ENCODE results near the gene EIF4B. TPM values are rescaled to one million over a fixed set of nuclear protein-coding genes. Genes with fewer than 3 reads are reported as not detected.

Gene EIF4B
- total and polyA plus RNA-seq, 4 experiments from 2014 or later = 74.2 to 777 (median 424) TPM

DNA sequence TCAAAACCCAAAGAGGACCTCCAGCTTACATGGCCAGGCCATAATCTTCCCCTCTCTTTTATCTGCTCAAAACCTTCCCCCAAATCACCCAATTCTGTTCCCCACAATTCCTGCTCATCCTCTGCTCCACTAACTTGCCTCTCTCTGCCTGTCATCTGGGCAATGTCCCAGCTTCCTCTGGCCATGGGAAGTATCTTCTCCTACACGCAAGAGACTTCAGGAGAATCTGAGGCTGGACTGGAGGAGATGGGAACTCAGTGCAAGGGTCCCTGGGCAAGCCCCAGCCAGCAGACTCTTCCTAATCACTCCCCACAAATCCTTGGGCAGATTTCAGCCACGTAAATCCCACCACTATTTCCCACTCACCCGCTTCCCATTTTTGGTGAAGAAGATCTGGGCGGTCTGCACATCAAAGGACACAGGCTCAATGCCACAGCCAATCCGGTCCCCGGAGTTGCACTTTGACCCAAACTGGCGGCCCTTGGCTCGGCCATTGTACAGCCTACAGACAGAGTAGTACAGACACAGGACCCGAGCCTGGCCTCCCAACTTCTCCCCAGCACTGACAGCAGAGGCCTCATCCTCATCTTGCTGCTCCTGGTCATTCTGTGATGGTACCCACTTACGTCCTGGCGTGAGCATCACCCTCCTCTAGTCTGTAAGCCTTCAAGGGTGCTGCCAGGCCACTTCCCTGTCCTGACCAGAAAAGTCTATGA lies 68.2 kb downstream of the EIF4B start:
- Histone ChIP-seq H3K27me3 (ENCODE audit: insufficient read depth, low read length) (no peaks in the 10 kb centered on the region), H3K36me3 (ENCODE audit: insufficient read depth, low read length) (peaks cover 59% of the 10 kb centered on the region), H3K27ac (ENCODE audit: low read depth, low read length) (no peak overlapping the region), H3K4me3 (ENCODE audit: low read length in 2 of 2) (no peak overlapping the region), H3K4me1 (ENCODE audit: insufficient read depth, low read length) (peaks cover 29% of the 10 kb centered on the region), H3K9me3 (ENCODE audit: control insufficient read depth in 1 of 2, low read length in 2 of 2) (no peaks in the 10 kb centered on the region)
- CTCF ChIA-PET (ENCODE audit: partially characterized antibody) = interaction anchor here (1.3 to 27.0 kb wide), 3 partner anchors 9 to 22 kb away, joined by 3 to 511 read pairs (median 74); partner anchors contain the start of genes IGFBP6 and SOAT2
- no peaks in the 10 kb centered on the region for H3K9me3 Mint-ChIP-seq
- intact Hi-C loops (cut with micrococcal nuclease) = no loop called here
- no peak overlapping the region for H3K4me3 Mint-ChIP-seq
- H3K36me3 Mint-ChIP-seq = peaks cover 29 to 74% of the 10 kb centered on the region in 2 donors
- POLR2A ChIA-PET (ENCODE audit: partially characterized antibody) = interaction anchor here (0.6 to 1.6 kb wide), 2 partner anchors 9 to 424 kb away, joined by 3 to 4 read pairs; no protein-coding TSS in a partner anchor
- H3K27ac Mint-ChIP-seq = no peak overlapping the region
- H3K4me1 Mint-ChIP-seq = peaks cover 23 to 60% (median 47%) of the 10 kb centered on the region in 4 donors
- peak in 1 of 5 donors; percentile 33 for DNase-seq
- H3K27me3 Mint-ChIP-seq = no peaks in the 10 kb centered on the region

DNA sequence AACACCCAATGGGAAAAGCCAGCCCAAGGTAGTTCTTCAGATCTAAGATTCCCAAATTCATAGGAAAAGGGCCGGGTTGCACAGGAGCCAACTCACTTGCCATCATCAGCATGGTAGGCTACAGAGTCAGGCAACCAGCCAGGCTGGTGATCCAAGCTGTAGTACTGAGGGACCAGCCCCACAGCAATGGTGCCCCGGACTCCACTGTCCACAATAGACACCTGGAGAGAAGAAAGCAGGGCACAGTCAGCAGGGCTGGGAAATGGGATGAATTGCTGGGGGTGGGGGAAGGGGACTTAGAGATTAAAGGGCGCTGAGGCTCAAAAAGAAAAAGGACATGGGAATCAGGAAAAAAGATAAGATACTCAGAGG lies 68.7 kb downstream of the EIF4B start:
- Mint-ChIP-seq H3K9me3 (no peaks in the 10 kb centered on the region), H3K4me1 (peaks cover 26 to 64% (median 52%) of the 10 kb centered on the region in 4 donors), H3K36me3 (peaks cover 29 to 69% of the 10 kb centered on the region in 2 donors), H3K4me3 (peak overlapping the region in 1 of 8 donors; percentile 7), H3K27me3 (no peaks in the 10 kb centered on the region), H3K27ac (peak overlapping the region in 3 of 7 donors; percentile 23 to 56 (median 53))
- DNase-seq = no peak
- Histone ChIP-seq H3K4me1 (ENCODE audit: insufficient read depth, low read length) (peaks cover 32% of the 10 kb centered on the region), H3K4me3 (ENCODE audit: low read length in 2 of 2) (no peak overlapping the region), H3K27ac (ENCODE audit: low read depth, low read length) (no peak overlapping the region), H3K27me3 (ENCODE audit: insufficient read depth, low read length) (no peaks in the 10 kb centered on the region), H3K9me3 (ENCODE audit: control insufficient read depth in 1 of 2, low read length in 2 of 2) (no peaks in the 10 kb centered on the region), H3K36me3 (ENCODE audit: insufficient read depth, low read length) (peaks cover 55% of the 10 kb centered on the region)
- CTCF ChIA-PET (ENCODE audit: partially characterized antibody) = interaction anchor here (7.3 to 27.0 kb wide), 2 partner anchors 9 to 22 kb away, joined by 74 to 511 read pairs; partner anchors contain the start of genes IGFBP6 and SOAT2
- intact Hi-C loops (cut with micrococcal nuclease) = no loop called here
- POLR2A ChIA-PET (ENCODE audit: partially characterized antibody) = interaction anchor here (1.6 kb wide), 1 partner anchor 9 kb away, joined by 4 read pairs; no protein-coding TSS in a partner anchor

DNA sequence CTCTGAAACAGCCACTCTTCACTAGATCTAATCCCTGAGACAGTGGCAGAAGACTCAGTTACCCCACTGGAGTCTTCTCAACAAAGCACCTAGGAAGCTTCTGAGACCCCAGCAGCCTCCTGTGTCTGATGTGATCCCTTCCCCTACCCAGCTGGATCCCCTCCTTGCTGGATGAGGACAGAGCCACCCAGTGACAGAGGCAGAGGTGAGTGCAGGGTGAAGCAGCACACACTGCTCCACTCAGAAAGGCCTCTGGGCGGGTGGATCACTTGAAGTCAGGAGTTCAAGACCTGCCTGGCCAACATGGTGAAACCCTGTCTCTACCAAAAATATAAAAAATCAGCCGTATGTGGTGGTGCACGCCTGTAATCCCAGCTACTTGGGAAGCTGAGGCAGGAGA lies 70.2 kb downstream of the EIF4B start:
- Mint-ChIP-seq H3K27ac (peak overlapping the region in 2 of 7 donors; percentile 31 to 51), H3K27me3 (no peaks in the 10 kb centered on the region), H3K9me3 (no peaks in the 10 kb centered on the region), H3K4me1 (peaks cover 29 to 67% (median 49%) of the 10 kb centered on the region in 4 donors), H3K36me3 (peaks cover 25 to 58% of the 10 kb centered on the region in 2 donors), H3K4me3 (no peak overlapping the region)
- H3K27ac ChIP-seq (ENCODE audit: low read depth, low read length) = no peak overlapping the region
- peaks cover 41% of the 10 kb centered on the region for H3K36me3 ChIP-seq (ENCODE audit: insufficient read depth, low read length)
- H3K4me1 ChIP-seq (ENCODE audit: insufficient read depth, low read length) = peaks cover 33% of the 10 kb centered on the region
- no peaks in the 10 kb centered on the region for H3K27me3 ChIP-seq (ENCODE audit: insufficient read depth, low read length)
- CTCF ChIA-PET (ENCODE audit: partially characterized antibody) = interaction anchor here (0.8 to 27.0 kb wide), 4 partner anchors 8 to 20 kb away, joined by 3 to 511 read pairs (median 39); partner anchors contain the start of genes IGFBP6 and SOAT2
- H3K4me3 ChIP-seq (ENCODE audit: low read length in 2 of 2) = no peak overlapping the region
- POLR2A ChIA-PET (ENCODE audit: partially characterized antibody) = interaction anchor here (4.6 kb wide), 1 partner anchor 10 kb away, joined by 36 read pairs; no protein-coding TSS in a partner anchor
- intact Hi-C loops (cut with micrococcal nuclease) = no loop called here
- H3K9me3 ChIP-seq (ENCODE audit: control insufficient read depth in 1 of 2, low read length in 2 of 2) = no peaks in the 10 kb centered on the region
- no peak for DNase-seq

DNA sequence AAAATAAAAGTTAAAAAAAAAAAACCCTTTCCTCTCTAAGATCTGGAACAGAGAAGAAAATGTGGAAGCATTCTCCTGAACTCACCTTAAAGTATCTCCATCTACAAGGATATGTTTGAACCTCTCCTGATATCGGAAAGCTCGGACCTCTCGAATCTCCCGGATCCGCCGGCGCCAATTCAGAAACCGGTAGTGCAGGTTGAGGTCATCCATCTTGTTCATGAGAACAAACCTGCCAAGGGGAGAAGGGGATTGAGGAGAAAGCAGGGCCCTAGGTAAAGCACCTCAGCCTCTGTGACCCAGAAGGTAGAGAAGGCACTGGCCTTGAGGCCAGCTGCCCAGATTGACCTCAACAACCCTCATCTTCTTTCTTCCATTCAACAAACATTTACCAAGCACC lies 70.8 kb downstream of the EIF4B start:
- H3K9me3 ChIP-seq (ENCODE audit: control insufficient read depth in 1 of 2, low read length in 2 of 2) = no peaks in the 10 kb centered on the region
- intact Hi-C loops (cut with micrococcal nuclease) = no loop called here
- Mint-ChIP-seq H3K36me3 (peaks cover 21 to 54% of the 10 kb centered on the region in 2 donors), H3K4me3 (peak overlapping the region in 5 of 8 donors; percentile 72 to 96 (median 94)), H3K27ac (peak overlapping the region in 3 of 7 donors; percentile 1 to 43 (median 4)), H3K9me3 (no peaks in the 10 kb centered on the region), H3K27me3 (no peaks in the 10 kb centered on the region), H3K4me1 (peaks cover 29 to 67% (median 48%) of the 10 kb centered on the region in 4 donors)
- peaks cover 37% of the 10 kb centered on the region for H3K36me3 ChIP-seq (ENCODE audit: insufficient read depth, low read length)
- H3K4me3 ChIP-seq (ENCODE audit: low read length in 2 of 2) = no peak overlapping the region
- CTCF ChIA-PET (ENCODE audit: partially characterized antibody) = interaction anchor here (1.2 to 27.0 kb wide), 4 partner anchors 9 to 30 kb away, joined by 3 to 511 read pairs (median 42); partner anchors contain the start of genes IGFBP6 and SOAT2
- H3K4me1 ChIP-seq (ENCODE audit: insufficient read depth, low read length) = peaks cover 30% of the 10 kb centered on the region
- no peaks in the 10 kb centered on the region for H3K27me3 ChIP-seq (ENCODE audit: insufficient read depth, low read length)
- DNase-seq = no peak
- POLR2A ChIA-PET (ENCODE audit: partially characterized antibody) = interaction anchor here (4.6 kb wide), 1 partner anchor 10 kb away, joined by 36 read pairs; no protein-coding TSS in a partner anchor
- no peak overlapping the region for H3K27ac ChIP-seq (ENCODE audit: low read depth, low read length)

DNA sequence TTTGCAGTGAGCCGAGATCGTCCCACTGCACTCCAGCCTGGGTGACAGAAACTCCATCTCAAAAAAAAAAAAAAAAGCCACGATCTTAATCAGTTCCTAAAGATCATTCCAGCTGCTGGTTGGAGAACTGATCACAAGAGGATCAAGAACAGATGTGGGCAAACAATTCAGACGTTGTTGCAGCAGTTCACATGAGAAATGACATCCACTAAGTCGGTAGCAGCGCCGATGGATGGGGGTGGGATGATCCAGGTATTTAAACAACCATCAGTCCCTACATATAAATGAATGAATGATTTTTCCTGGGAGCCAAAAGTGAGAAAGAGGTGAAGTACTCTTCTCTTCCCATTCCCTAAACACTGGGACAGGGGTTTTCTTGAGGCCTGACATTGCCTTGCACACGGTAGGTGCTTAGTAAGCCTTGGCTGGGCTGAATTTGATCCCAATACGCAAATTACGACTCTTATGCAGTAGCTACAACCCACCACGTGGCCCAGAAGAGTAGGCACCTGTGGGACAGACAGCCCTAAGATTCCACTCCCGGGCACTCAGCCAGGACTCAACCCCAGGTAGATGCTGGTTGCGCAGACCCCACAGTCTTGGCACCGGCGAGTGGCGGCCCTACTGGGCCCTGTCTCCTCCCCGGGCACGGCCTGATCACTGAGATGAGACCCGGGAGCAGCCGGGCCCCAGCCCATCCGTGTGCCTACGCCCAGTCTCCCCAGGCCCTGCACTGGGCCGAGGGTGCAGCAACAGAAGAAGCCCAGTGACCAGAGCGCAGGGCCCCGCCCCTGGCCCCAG lies 72.4 kb downstream of the EIF4B start:
- Histone ChIP-seq H3K36me3 (ENCODE audit: insufficient read depth, low read length) (peaks cover 28% of the 10 kb centered on the region), H3K27ac (ENCODE audit: low read depth, low read length) (peak overlapping the region; percentile 83), H3K4me3 (ENCODE audit: low read length in 2 of 2) (peak overlapping the region; percentile 73), H3K9me3 (ENCODE audit: control insufficient read depth in 1 of 2, low read length in 2 of 2) (no peaks in the 10 kb centered on the region), H3K27me3 (ENCODE audit: insufficient read depth, low read length) (no peaks in the 10 kb centered on the region), H3K4me1 (ENCODE audit: insufficient read depth, low read length) (peaks cover 29% of the 10 kb centered on the region)
- Mint-ChIP-seq H3K4me1 (peaks cover 26 to 67% (median 44%) of the 10 kb centered on the region in 4 donors), H3K9me3 (no peaks in the 10 kb centered on the region), H3K27ac (peak overlapping the region; percentile 47 to 98 (median 93)), H3K4me3 (peak overlapping the region; percentile 89 to 97 (median 94)), H3K36me3 (peaks cover 15 to 40% of the 10 kb centered on the region in 2 donors), H3K27me3 (no peaks in the 10 kb centered on the region)
- peak in 2 of 5 donors; percentile 63 to 76 for DNase-seq
- ChIA-PET POLR2A (ENCODE audit: partially characterized antibody) (interaction anchor here (0.9 to 4.6 kb wide), 27 partner anchors 7 to 430 kb away, joined by 3 to 40 read pairs (median 4); partner anchors contain the start of genes CSAD, EIF4B, IGFBP6 and ITGB7), CTCF (ENCODE audit: partially characterized antibody) (interaction anchor here (0.8 to 27.0 kb wide), 8 partner anchors 9 to 210 kb away, joined by 3 to 511 read pairs (median 10); partner anchors contain the start of genes IGFBP6 and SOAT2)
- intact Hi-C loops (cut with micrococcal nuclease) = loop anchor here (1.0 kb wide), 2 partner anchors 21 to 102 kb away; partner anchors contain the start of genes CSAD and ZNF740

DNA sequence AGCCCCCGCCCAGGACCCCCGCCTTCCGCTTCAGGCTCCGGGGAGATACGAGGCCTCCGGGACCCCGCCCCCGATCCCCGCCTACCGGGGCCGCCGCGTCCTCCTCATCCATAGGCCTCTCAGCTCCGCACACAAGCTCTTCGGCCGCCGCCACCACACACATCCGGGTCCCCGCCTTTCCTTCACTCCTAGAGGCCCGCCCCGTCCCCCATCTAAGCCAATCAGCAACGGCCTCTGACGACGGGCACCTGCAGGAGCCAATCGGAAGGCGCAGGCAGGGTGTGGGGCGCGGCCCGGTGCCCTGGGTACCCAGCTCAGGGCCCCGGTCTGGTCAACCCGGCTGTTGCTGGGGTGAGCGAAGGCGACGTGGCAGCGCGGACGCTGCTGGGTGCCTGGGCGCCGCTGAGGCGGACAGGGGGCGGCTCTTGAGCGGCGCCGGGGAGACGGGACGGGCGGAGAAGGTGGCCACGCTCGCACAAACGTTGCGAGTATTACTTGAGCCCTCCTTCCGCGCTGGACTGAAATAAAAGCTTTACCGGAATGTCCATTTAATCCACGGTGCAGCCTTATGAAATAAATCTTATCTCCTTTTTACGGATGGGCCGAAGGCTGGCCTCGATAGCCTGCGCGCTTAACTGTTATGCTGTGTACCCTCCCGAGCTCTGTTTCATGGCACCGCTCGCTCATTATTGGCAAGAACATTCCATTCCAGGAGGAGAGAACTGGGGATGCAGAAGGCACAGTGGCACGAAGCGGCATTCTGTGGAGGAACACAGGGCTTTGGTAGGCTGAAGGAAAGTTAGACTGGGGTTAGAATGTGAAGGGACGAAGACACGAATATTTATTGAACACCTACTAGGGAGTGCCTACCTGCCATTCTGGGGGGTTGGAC lies 73.2 kb downstream of the EIF4B start, which contains the start of gene SPRYD3:
SPRYD3 (minus strand) TSS at position 165 of the 892 bp plus-strand sequence; CDS start at position 108, 57 bp downstream.
- peak; percentile 96 to 99 (median 97) for DNase-seq
- peaks cover 20% of the 10 kb centered on the region for H3K36me3 ChIP-seq (ENCODE audit: insufficient read depth, low read length)
- peaks cover 23 to 61% (median 39%) of the 10 kb centered on the region in 4 donors for H3K4me1 Mint-ChIP-seq
- ChIA-PET CTCF (ENCODE audit: partially characterized antibody) (interaction anchor here (0.8 to 27.0 kb wide), 9 partner anchors 8 to 209 kb away, joined by 3 to 511 read pairs (median 8); partner anchors contain the start of genes IGFBP6 and SOAT2), POLR2A (ENCODE audit: partially characterized antibody) (interaction anchor here (0.9 to 4.6 kb wide), 29 partner anchors 8 to 429 kb away, joined by 3 to 40 read pairs (median 4); partner anchors contain the start of genes CSAD, EIF4B, IGFBP6 and ITGB7)
- H3K27me3 Mint-ChIP-seq = no peaks in the 10 kb centered on the region
- H3K9me3 Mint-ChIP-seq = no peaks in the 10 kb centered on the region
- H3K27me3 ChIP-seq (ENCODE audit: insufficient read depth, low read length) = no peaks in the 10 kb centered on the region
- intact Hi-C loops (cut with micrococcal nuclease) = loop anchor here (1.0 kb wide), 2 partner anchors 20 to 101 kb away; partner anchors contain the start of genes CSAD and ZNF740
- H3K9me3 ChIP-seq (ENCODE audit: control insufficient read depth in 1 of 2, low read length in 2 of 2) = no peaks in the 10 kb centered on the region
- peaks cover 29% of the 10 kb centered on the region for H3K4me1 ChIP-seq (ENCODE audit: insufficient read depth, low read length)
- peaks cover 14 to 32% of the 10 kb centered on the region in 2 donors for H3K36me3 Mint-ChIP-seq
- H3K27ac Mint-ChIP-seq = peak within 1 kb of the TSS; percentile 92 to 98 (median 95)
- H3K4me3 Mint-ChIP-seq = peak within 1 kb of the TSS; percentile 89 to 97 (median 94)
- H3K27ac ChIP-seq (ENCODE audit: low read depth, low read length) = peak within 1 kb of the TSS; percentile 83
- H3K4me3 ChIP-seq (ENCODE audit: low read length in 2 of 2) = peak within 1 kb of the TSS; percentile 73
